ENCODE measurements around the gene ZNFX1.
"Not testable (repeated sequence)": the region's sequence is repeated elsewhere in the genome, so short reads cannot be mapped to it uniquely, and the experiment has no call there.

Gene ZNFX1

GRCh38 chr20:49316704-49317103, 38.8 kb upstream of the ZNFX1 start:
- H3K9ac ChIP-seq (ENCODE audit: low read length): no peak overlapping the region
- H3K27me3 ChIP-seq (ENCODE audit: control insufficient read depth in 1 of 2, insufficient read depth in 1 of 2, low read length in 2 of 2): peaks cover 75 to 82% of the 10 kb centered on the region in 2 experiments
- H3K14ac ChIP-seq (ENCODE audit: low read length in 2 of 2): no peak overlapping the region
- no peak overlapping the region for H2BK15ac ChIP-seq (ENCODE audit: low read depth, poor library complexity, severe bottlenecking)
- H3K4me3 ChIP-seq (ENCODE audit: insufficient read depth in 1 of 2, low read depth in 1 of 2, low read length in 2 of 2): no peak overlapping the region
- DNase-seq: no peak
- no peak overlapping the region for H4K91ac ChIP-seq (ENCODE audit: low read length)
- H2BK12ac ChIP-seq (ENCODE audit: low read length in 2 of 2): no peak overlapping the region
- no peak overlapping the region for H2BK5ac ChIP-seq (ENCODE audit: low read depth, low read length, poor library complexity, severe bottlenecking)
- H2BK120ac ChIP-seq (ENCODE audit: low read depth, low read length): no peak overlapping the region
- no peak overlapping the region for H3K27ac ChIP-seq (ENCODE audit: low read length, poor library complexity, severe bottlenecking)
- WGBS: no CpG with 5 or more reads among the region's 2 CpGs
- no peak overlapping the region for H3K18ac ChIP-seq (ENCODE audit: low read depth in 1 of 2, low read length in 2 of 2)
- no peak overlapping the region for H2AFZ ChIP-seq (ENCODE audit: low read depth, low read length)
- no peaks in the 10 kb centered on the region for H3K79me1 ChIP-seq (replicated peaks; ENCODE audit: low read length, poor library complexity, severe bottlenecking)
- no peak overlapping the region for H4K8ac ChIP-seq (ENCODE audit: low read length)
- no peak overlapping the region for H3K4me2 ChIP-seq (ENCODE audit: low read length, poor library complexity, severe bottlenecking)
- H3K23ac ChIP-seq (ENCODE audit: low read length in 2 of 2): no peak overlapping the region
- peaks cover 11% of the 10 kb centered on the region for H3K4me1 ChIP-seq (ENCODE audit: control insufficient read depth, insufficient read depth, low read depth, low read length)
- no peak overlapping the region for H2AK5ac ChIP-seq (ENCODE audit: low read length, severe bottlenecking)
- H3K36me3 ChIP-seq (ENCODE audit: control insufficient read depth in 1 of 2, insufficient read depth in 2 of 2, low read depth in 1 of 2, low read length in 2 of 2): no peaks in the 10 kb centered on the region
- no peaks in the 10 kb centered on the region for H3K9me3 ChIP-seq (ENCODE audit: control insufficient read depth, low read length)
- H3K4ac ChIP-seq (ENCODE audit: low read depth in 1 of 2, low read length in 2 of 2): no peak overlapping the region

GRCh38 chr20:49315580-49315979, 37.7 kb upstream of the ZNFX1 start:
- H3K14ac ChIP-seq (ENCODE audit: low read length in 2 of 2): no peak overlapping the region
- H3K4me3 ChIP-seq (ENCODE audit: insufficient read depth in 1 of 2, low read depth in 1 of 2, low read length in 2 of 2): no peak overlapping the region
- no peak overlapping the region for H3K4ac ChIP-seq (ENCODE audit: low read depth in 1 of 2, low read length in 2 of 2)
- H3K4me2 ChIP-seq (ENCODE audit: low read length, poor library complexity, severe bottlenecking): no peak overlapping the region
- H3K27ac ChIP-seq (ENCODE audit: low read length, poor library complexity, severe bottlenecking): no peak overlapping the region
- H3K9me3 ChIP-seq (ENCODE audit: control insufficient read depth, low read length): peaks cover under 1% of the 10 kb centered on the region
- no peak overlapping the region for H4K8ac ChIP-seq (ENCODE audit: low read length)
- no peak overlapping the region for H2AK5ac ChIP-seq (ENCODE audit: low read length, severe bottlenecking)
- no peak overlapping the region for H3K23ac ChIP-seq (ENCODE audit: low read length in 2 of 2)
- H3K18ac ChIP-seq (ENCODE audit: low read depth in 1 of 2, low read length in 2 of 2): no peak overlapping the region
- no peak overlapping the region for H4K91ac ChIP-seq (ENCODE audit: low read length)
- no peak overlapping the region for H2AFZ ChIP-seq (ENCODE audit: low read depth, low read length)
- H3K9ac ChIP-seq (ENCODE audit: low read length): no peak overlapping the region
- no peak for DNase-seq
- no peak overlapping the region for H2BK15ac ChIP-seq (ENCODE audit: low read depth, poor library complexity, severe bottlenecking)
- peaks cover 68 to 73% of the 10 kb centered on the region in 2 experiments for H3K27me3 ChIP-seq (ENCODE audit: control insufficient read depth in 1 of 2, insufficient read depth in 1 of 2, low read length in 2 of 2)
- WGBS: 83% methylated on average over 1 of the region's 1 CpG
- H2BK12ac ChIP-seq (ENCODE audit: low read length in 2 of 2): no peak overlapping the region
- H3K79me1 ChIP-seq (replicated peaks; ENCODE audit: low read length, poor library complexity, severe bottlenecking): no peaks in the 10 kb centered on the region
- H3K36me3 ChIP-seq (ENCODE audit: control insufficient read depth in 1 of 2, insufficient read depth in 2 of 2, low read depth in 1 of 2, low read length in 2 of 2): no peaks in the 10 kb centered on the region
- peaks cover 11% of the 10 kb centered on the region for H3K4me1 ChIP-seq (ENCODE audit: control insufficient read depth, insufficient read depth, low read depth, low read length)
- H2BK5ac ChIP-seq (ENCODE audit: low read depth, low read length, poor library complexity, severe bottlenecking): no peak overlapping the region
- H2BK120ac ChIP-seq (ENCODE audit: low read depth, low read length): no peak overlapping the region

GRCh38 chr20:49314052-49314451, 36.2 kb upstream of the ZNFX1 start:
- not testable (repeated sequence) for H3K14ac ChIP-seq (ENCODE audit: low read length in 2 of 2); H3K23ac ChIP-seq (ENCODE audit: low read length in 2 of 2); H2BK120ac ChIP-seq (ENCODE audit: low read depth, low read length); H3K79me1 ChIP-seq (replicated peaks; ENCODE audit: low read length, poor library complexity, severe bottlenecking); H3K9me3 ChIP-seq (ENCODE audit: control insufficient read depth, low read length); H3K36me3 ChIP-seq (ENCODE audit: control insufficient read depth in 1 of 2, insufficient read depth in 2 of 2, low read depth in 1 of 2, low read length in 2 of 2); H2BK15ac ChIP-seq (ENCODE audit: low read depth, poor library complexity, severe bottlenecking); H2AFZ ChIP-seq (ENCODE audit: low read depth, low read length); H3K9ac ChIP-seq (ENCODE audit: low read length); H2AK5ac ChIP-seq (ENCODE audit: low read length, severe bottlenecking); H2BK12ac ChIP-seq (ENCODE audit: low read length in 2 of 2); H3K4ac ChIP-seq (ENCODE audit: low read depth in 1 of 2, low read length in 2 of 2); H4K91ac ChIP-seq (ENCODE audit: low read length); H4K8ac ChIP-seq (ENCODE audit: low read length); DNase-seq; H3K27ac ChIP-seq (ENCODE audit: low read length, poor library complexity, severe bottlenecking); H3K4me3 ChIP-seq (ENCODE audit: insufficient read depth in 1 of 2, low read depth in 1 of 2, low read length in 2 of 2); H3K4me2 ChIP-seq (ENCODE audit: low read length, poor library complexity, severe bottlenecking); H2BK5ac ChIP-seq (ENCODE audit: low read depth, low read length, poor library complexity, severe bottlenecking); H3K18ac ChIP-seq (ENCODE audit: low read depth in 1 of 2, low read length in 2 of 2)
- H3K4me1 ChIP-seq (ENCODE audit: control insufficient read depth, insufficient read depth, low read depth, low read length): peaks cover 11% of the 10 kb centered on the region
- peaks cover 57 to 67% of the 10 kb centered on the region in 2 experiments for H3K27me3 ChIP-seq (ENCODE audit: control insufficient read depth in 1 of 2, insufficient read depth in 1 of 2, low read length in 2 of 2)
- 68% methylated on average over 2 of the region's 2 CpGs for WGBS

- Histone ChIP-seq H2BK5ac (ENCODE audit: low read depth, low read length, poor library complexity, severe bottlenecking) (no peak overlapping the region), H3K36me3 (ENCODE audit: control insufficient read depth in 1 of 2, insufficient read depth in 2 of 2, low read depth in 1 of 2, low read length in 2 of 2) (no peaks in the 10 kb centered on the region), H3K27me3 (ENCODE audit: control insufficient read depth in 1 of 2, insufficient read depth in 1 of 2, low read length in 2 of 2) (peaks cover 50 to 60% of the 10 kb centered on the region in 2 experiments), H3K14ac (ENCODE audit: low read length in 2 of 2) (no peak overlapping the region), H3K79me1 (replicated peaks; ENCODE audit: low read length, poor library complexity, severe bottlenecking) (no peaks in the 10 kb centered on the region), H2AFZ (ENCODE audit: low read depth, low read length) (no peak overlapping the region), H2BK12ac (ENCODE audit: low read length in 2 of 2) (no peak overlapping the region), H3K9me3 (ENCODE audit: control insufficient read depth, low read length) (peaks cover 5% of the 10 kb centered on the region), H3K4me2 (ENCODE audit: low read length, poor library complexity, severe bottlenecking) (no peak overlapping the region), H2BK15ac (ENCODE audit: low read depth, poor library complexity, severe bottlenecking) (no peak overlapping the region), H3K4me3 (ENCODE audit: insufficient read depth in 1 of 2, low read depth in 1 of 2, low read length in 2 of 2) (no peak overlapping the region), H3K9ac (ENCODE audit: low read length) (no peak overlapping the region), H3K23ac (ENCODE audit: low read length in 2 of 2) (no peak overlapping the region), H2AK5ac (ENCODE audit: low read length, severe bottlenecking) (no peak overlapping the region), H4K91ac (ENCODE audit: low read length) (no peak overlapping the region), H3K27ac (ENCODE audit: low read length, poor library complexity, severe bottlenecking) (no peak overlapping the region), H3K4ac (ENCODE audit: low read depth in 1 of 2, low read length in 2 of 2) (no peak overlapping the region), H2BK120ac (ENCODE audit: low read depth, low read length) (no peak overlapping the region), H3K18ac (ENCODE audit: low read depth in 1 of 2, low read length in 2 of 2) (no peak overlapping the region), H3K4me1 (ENCODE audit: control insufficient read depth, insufficient read depth, low read depth, low read length) (peaks cover 3% of the 10 kb centered on the region), H4K8ac (ENCODE audit: low read length) (no peak overlapping the region)
- WGBS: 75% methylated on average over 2 of the region's 2 CpGs
- DNase-seq: no peak
Measured at GRCh38 chr20:49313283-49313682, 35.4 kb upstream of the ZNFX1 start.

All from mesenchymal stem cell (in vitro differentiated cells and primary cell).